H54 (cell line): ENCODE measurements around the gene MCL1.

Experiments
- DNase-seq: peaks from one replicate; pipeline ENCODE4 v3.0.0; 2011; ENCODE audit warnings: low spot score, mixed read lengths; ENCODE audit not compliant: insufficient read length
- FAIRE-seq: peaks from 3 replicates; lab custom pipeline; 2011; peaks lifted over from hg19 to GRCh38; lab: Jason Lieb, UNC
- POLR2A ChIP-seq: IDR thresholded peaks from 2 replicates; pipeline ENCODE4 v1.6.1; 2011; ENCODE audit warnings: low read depth, mild to moderate bottlenecking, low read length

The MCL1 gene

GRCh38 chr1:150536836-150537731 lies 42.3 kb downstream of the MCL1 start:
- FAIRE-seq (no peak), DNase-seq (no peak)
- TF ChIP-seq POLR2A: no peak

- DNase-seq (no peak), FAIRE-seq (no peak)
- no peak for TF ChIP-seq POLR2A
These were observed 43.7 kb downstream of the MCL1 start for GRCh38 chr1:150535511-150536287.

DNA sequence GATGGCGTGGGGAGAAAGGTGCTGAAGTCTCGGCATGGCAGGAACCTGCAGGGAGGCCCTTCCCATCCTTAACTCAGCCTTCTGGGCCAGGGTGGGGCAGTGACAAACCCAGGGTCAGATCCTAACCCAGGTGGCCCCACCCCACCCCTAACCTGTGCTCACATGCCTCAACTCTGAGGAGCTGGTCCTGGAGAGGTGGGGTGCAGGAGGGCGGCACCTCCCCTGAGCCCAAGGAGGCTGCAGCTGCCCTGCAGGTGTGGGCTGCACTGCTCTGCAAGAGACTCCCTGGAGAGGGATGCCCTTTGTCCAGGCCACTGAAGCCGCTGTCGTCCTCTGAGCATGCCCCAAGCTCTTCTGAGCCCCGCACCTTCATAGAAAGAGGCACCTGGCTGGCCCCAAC lies 45.4 kb downstream of the MCL1 start:
- DNase-seq: no peak
- FAIRE-seq: no peak
- no peak for TF ChIP-seq POLR2A

DNA sequence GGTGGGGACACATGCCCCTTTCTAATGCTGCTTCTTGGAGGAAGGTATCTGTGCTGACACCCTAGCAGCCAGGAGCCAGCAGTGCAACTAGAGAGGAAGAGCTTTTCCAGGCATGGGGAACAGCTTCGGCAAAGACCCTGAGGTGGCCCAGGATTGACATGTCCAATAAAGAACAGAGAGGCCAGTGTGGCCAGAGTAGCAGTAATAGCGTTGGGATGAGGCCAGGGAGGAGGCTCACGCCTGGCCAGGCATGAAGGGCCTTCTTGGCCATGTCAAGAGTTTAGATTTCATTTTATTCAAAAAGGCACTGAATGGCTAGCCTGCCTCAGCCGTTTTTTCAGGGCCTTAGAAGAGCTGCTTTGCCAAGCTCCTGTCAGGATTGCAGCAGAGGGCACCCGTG lies 46.5 kb downstream of the MCL1 start:
- no peak for FAIRE-seq
- DNase-seq: no peak
- TF ChIP-seq POLR2A: no peak

DNA sequence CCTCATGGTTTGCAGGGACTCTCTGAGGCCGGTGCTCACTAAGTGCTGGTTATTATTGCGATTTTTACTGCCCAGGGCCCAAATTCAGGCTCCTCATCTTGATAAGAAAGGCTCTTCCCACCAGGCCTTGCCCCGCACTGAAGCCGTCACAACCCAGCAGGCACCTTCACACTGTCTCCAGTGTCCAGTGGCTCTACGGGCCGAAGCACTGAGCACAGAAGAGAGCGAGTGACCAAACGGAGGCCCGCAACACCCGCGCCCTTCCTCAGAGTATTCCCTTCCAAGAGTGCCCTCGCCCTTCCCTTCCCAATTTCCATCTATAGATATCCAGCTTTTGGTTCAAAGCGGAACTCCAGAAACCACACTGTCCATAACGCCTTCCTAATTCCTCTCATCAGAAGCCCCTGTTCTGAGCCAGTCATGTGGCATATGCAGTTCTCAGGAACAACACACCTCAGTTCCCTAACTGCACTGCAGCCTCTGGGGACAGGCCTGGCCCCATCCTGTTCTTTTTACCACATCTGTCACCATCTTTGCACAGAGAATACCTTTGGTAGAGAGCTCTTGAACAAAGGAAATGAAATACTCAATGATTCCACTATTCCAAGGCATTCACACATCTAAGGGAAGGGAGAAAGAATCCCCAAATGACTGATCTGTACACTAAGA lies 48.8 kb downstream of the MCL1 start:
- DNase-seq (no peak), FAIRE-seq (no peak)
- no peak for TF ChIP-seq POLR2A

GRCh38 chr1:150529017-150529416 lies 50.4 kb downstream of the MCL1 start:
- FAIRE-seq (no peak), DNase-seq (no peak)
- TF ChIP-seq POLR2A: no peak

GRCh38 chr1:150528196-150528595 lies 51.2 kb downstream of the MCL1 start:
- TF ChIP-seq POLR2A: no peak
- DNase-seq (no peak), FAIRE-seq (no peak)

GRCh38 chr1:150525348-150525747 lies 54.1 kb downstream of the MCL1 start:
- no peak for TF ChIP-seq POLR2A
- DNase-seq (no peak), FAIRE-seq (no peak)
